Measurements from ENCODE around the gene CHSY3. TPM values are rescaled to one million over a fixed set of nuclear protein-coding genes. Genes with fewer than 3 reads are reported as not detected.

The CHSY3 gene
- total RNA-seq, 1 donor from 2014 or later: 9.4 TPM

GRCh38 chr5:129943936-129944335 lies 39.7 kb downstream of the CHSY3 start:
- no peak for TF ChIP-seq CTCF (IDR thresholded peaks at IDR 0.05; ENCODE audit: insufficient read depth, low read depth, low read length)
- no peak for TF ChIP-seq EZH2 (IDR thresholded peaks at IDR 0.05; ENCODE audit: insufficient read depth, low read length)
- Histone ChIP-seq H3K9ac (ENCODE audit: low read length) (no peak overlapping the region), H3K36me3 (ENCODE audit: insufficient read depth, low read length) (no peaks in the 10 kb centered on the region), H4K20me1 (ENCODE audit: insufficient read depth, low read length) (no peaks in the 10 kb centered on the region), H3K4me2 (ENCODE audit: low read length) (no peak overlapping the region), H3K4me3 (ENCODE audit: insufficient read depth, low read depth, low read length) (no peak overlapping the region), H3K27me3 (ENCODE audit: insufficient read depth, low read length) (no peaks in the 10 kb centered on the region), H3K79me2 (ENCODE audit: insufficient read depth, low read length) (no peaks in the 10 kb centered on the region), H3K4me1 (ENCODE audit: insufficient read depth, low read length) (no peaks in the 10 kb centered on the region), H3K9me3 (ENCODE audit: insufficient read depth, low read depth, low read length) (no peaks in the 10 kb centered on the region), H3K27ac (ENCODE audit: low read depth, low read length) (no peak overlapping the region), H2AFZ (ENCODE audit: low read depth, low read length) (no peak overlapping the region)
- Mint-ChIP-seq H3K27ac (ENCODE audit: unreplicated experiment) (no peak overlapping the region), H3K4me3 (ENCODE audit: unreplicated experiment) (no peak overlapping the region), H3K4me1 (ENCODE audit: low read depth, unreplicated experiment) (peaks cover 7% of the 10 kb centered on the region), H3K36me3 (ENCODE audit: low read depth, unreplicated experiment) (no peaks in the 10 kb centered on the region), H3K9me3 (ENCODE audit: unreplicated experiment) (no peaks in the 10 kb centered on the region), H3K27me3 (ENCODE audit: low read depth, unreplicated experiment) (no peaks in the 10 kb centered on the region)
- DNase-seq (ENCODE audit: low read depth) (no peak), FAIRE-seq (no peak)

GRCh38 chr5:129945028-129945427 lies 40.8 kb downstream of the CHSY3 start:
- Mint-ChIP-seq H3K36me3 (ENCODE audit: low read depth, unreplicated experiment) (no peaks in the 10 kb centered on the region), H3K9me3 (ENCODE audit: unreplicated experiment) (no peaks in the 10 kb centered on the region), H3K27me3 (ENCODE audit: low read depth, unreplicated experiment) (no peaks in the 10 kb centered on the region), H3K4me3 (ENCODE audit: unreplicated experiment) (no peak overlapping the region), H3K4me1 (ENCODE audit: low read depth, unreplicated experiment) (peaks cover 7% of the 10 kb centered on the region), H3K27ac (ENCODE audit: unreplicated experiment) (no peak overlapping the region)
- Histone ChIP-seq H3K27me3 (ENCODE audit: insufficient read depth, low read length) (no peaks in the 10 kb centered on the region), H2AFZ (ENCODE audit: low read depth, low read length) (no peak overlapping the region), H3K4me2 (ENCODE audit: low read length) (no peak overlapping the region), H3K4me3 (ENCODE audit: insufficient read depth, low read depth, low read length) (no peak overlapping the region), H3K9me3 (ENCODE audit: insufficient read depth, low read depth, low read length) (no peaks in the 10 kb centered on the region), H3K79me2 (ENCODE audit: insufficient read depth, low read length) (no peaks in the 10 kb centered on the region), H4K20me1 (ENCODE audit: insufficient read depth, low read length) (no peaks in the 10 kb centered on the region), H3K9ac (ENCODE audit: low read length) (no peak overlapping the region), H3K36me3 (ENCODE audit: insufficient read depth, low read length) (no peaks in the 10 kb centered on the region), H3K27ac (ENCODE audit: low read depth, low read length) (no peak overlapping the region), H3K4me1 (ENCODE audit: insufficient read depth, low read length) (no peaks in the 10 kb centered on the region)
- TF ChIP-seq CTCF (IDR thresholded peaks at IDR 0.05; ENCODE audit: insufficient read depth, low read depth, low read length) (no peak), EZH2 (IDR thresholded peaks at IDR 0.05; ENCODE audit: insufficient read depth, low read length) (no peak)
- DNase-seq (ENCODE audit: low read depth): peak; percentile 70
- FAIRE-seq: peak; percentile 58

GRCh38 chr5:129945774-129946270 lies 41.6 kb downstream of the CHSY3 start:
- H3K9me3 Mint-ChIP-seq (ENCODE audit: unreplicated experiment): no peaks in the 10 kb centered on the region
- no peaks in the 10 kb centered on the region for H3K27me3 Mint-ChIP-seq (ENCODE audit: low read depth, unreplicated experiment)
- Histone ChIP-seq H3K9me3 (ENCODE audit: insufficient read depth, low read depth, low read length) (no peaks in the 10 kb centered on the region), H3K4me2 (ENCODE audit: low read length) (no peak overlapping the region), H3K27ac (ENCODE audit: low read depth, low read length) (no peak overlapping the region), H3K9ac (ENCODE audit: low read length) (no peak overlapping the region), H3K36me3 (ENCODE audit: insufficient read depth, low read length) (no peaks in the 10 kb centered on the region), H4K20me1 (ENCODE audit: insufficient read depth, low read length) (no peaks in the 10 kb centered on the region), H3K4me1 (ENCODE audit: insufficient read depth, low read length) (no peaks in the 10 kb centered on the region), H2AFZ (ENCODE audit: low read depth, low read length) (no peak overlapping the region), H3K79me2 (ENCODE audit: insufficient read depth, low read length) (no peaks in the 10 kb centered on the region), H3K4me3 (ENCODE audit: insufficient read depth, low read depth, low read length) (no peak overlapping the region), H3K27me3 (ENCODE audit: insufficient read depth, low read length) (no peaks in the 10 kb centered on the region)
- H3K36me3 Mint-ChIP-seq (ENCODE audit: low read depth, unreplicated experiment): no peaks in the 10 kb centered on the region
- peaks cover 7% of the 10 kb centered on the region for H3K4me1 Mint-ChIP-seq (ENCODE audit: low read depth, unreplicated experiment)
- FAIRE-seq: no peak
- TF ChIP-seq EZH2 (IDR thresholded peaks at IDR 0.05; ENCODE audit: insufficient read depth, low read length) (no peak), CTCF (IDR thresholded peaks at IDR 0.05; ENCODE audit: insufficient read depth, low read depth, low read length) (no peak)
- DNase-seq (ENCODE audit: low read depth): peak; percentile 1
- no peak overlapping the region for H3K4me3 Mint-ChIP-seq (ENCODE audit: unreplicated experiment)
- H3K27ac Mint-ChIP-seq (ENCODE audit: unreplicated experiment): no peak overlapping the region
